Skeletal muscle satellite cell (primary cell): ENCODE results near the gene ANKMY2.

Source experiments
- H3K27me3 ChIP-seq: 2 replicates; pipeline ENCODE4 v1.7.0; 2013; ENCODE audit warnings: low read length; ENCODE audit not compliant: control insufficient read depth, insufficient read depth
- H3K36me3 ChIP-seq: 2 replicates; pipeline ENCODE4 v1.7.0; 2013; ENCODE audit warnings: mild to moderate bottlenecking, control low read depth, low read length; ENCODE audit not compliant: insufficient read depth
- H3K4me1 ChIP-seq: 2 replicates; pipeline ENCODE4 v1.7.0; 2013; ENCODE audit warnings: low read length; ENCODE audit not compliant: control insufficient read depth, insufficient read depth
- H3K4me2 ChIP-seq: 2 replicates; pipeline ENCODE4 v1.7.0; 2013; ENCODE audit warnings: mild to moderate bottlenecking, low read length
- H3K4me3 ChIP-seq: 2 replicates; pipeline ENCODE4 v1.7.0; 2013; ENCODE audit warnings: low read length
- H3K9ac ChIP-seq: 2 replicates; pipeline ENCODE4 v1.7.0; 2013; ENCODE audit warnings: mild to moderate bottlenecking, low read depth, low read length, moderate library complexity
- H3K9me3 ChIP-seq: replicated peaks from 2 replicates; pipeline ENCODE4 v1.7.0; 2013; ENCODE audit warnings: mild to moderate bottlenecking, control low read depth, low read length

ANKMY2 gene

DNA sequence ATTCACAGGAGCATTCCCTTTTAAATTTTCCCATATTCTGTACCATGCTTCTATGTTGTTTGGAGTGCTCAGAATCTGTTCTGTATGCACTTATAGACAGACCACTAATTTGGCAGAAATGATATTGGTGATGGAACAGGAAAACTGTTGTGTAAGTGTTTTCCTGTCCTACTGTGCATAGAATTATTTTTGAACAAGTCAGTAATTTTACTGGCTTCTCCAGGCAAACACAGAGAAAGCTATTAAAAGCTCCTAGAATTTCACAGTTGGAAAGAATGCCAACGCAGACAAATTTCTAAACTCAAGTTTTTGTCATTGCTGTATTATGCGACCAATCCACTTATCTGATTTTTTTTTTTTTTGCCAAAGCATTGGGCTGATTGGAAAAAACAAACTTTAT, 55.7 kb downstream of the ANKMY2 start:
- H3K4me3 ChIP-seq: no peak overlapping the region
- peaks cover 7% of the 10 kb centered on the region for H3K4me1 ChIP-seq
- H3K27me3 ChIP-seq: no peaks in the 10 kb centered on the region
- no peaks in the 10 kb centered on the region for H3K9me3 ChIP-seq
- H3K4me2 ChIP-seq: no peak overlapping the region
- no peaks in the 10 kb centered on the region for H3K36me3 ChIP-seq
- no peak overlapping the region for H3K9ac ChIP-seq

DNA sequence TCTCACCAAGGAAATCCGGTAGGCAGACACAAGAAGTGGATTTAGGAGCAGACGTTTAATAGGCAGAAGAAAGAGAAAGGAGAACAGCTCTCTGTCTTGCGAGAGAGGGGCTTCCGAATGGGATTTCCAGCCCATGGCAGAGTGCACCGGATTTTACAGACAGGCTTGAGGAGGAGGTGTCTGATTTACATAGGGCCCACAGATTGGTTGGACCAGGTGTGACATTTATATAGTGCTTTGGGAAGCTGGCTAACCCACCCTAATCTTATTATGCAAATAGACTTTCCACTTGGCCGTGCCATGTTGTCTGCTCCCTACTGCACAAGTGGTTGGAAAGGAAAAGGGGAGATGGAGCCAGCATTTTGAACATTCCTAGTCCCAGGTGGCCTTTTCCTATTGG, 57.8 kb downstream of the ANKMY2 start:
- no peaks in the 10 kb centered on the region for H3K36me3 ChIP-seq
- H3K4me1 ChIP-seq: no peaks in the 10 kb centered on the region
- no peaks in the 10 kb centered on the region for H3K27me3 ChIP-seq
- H3K9ac ChIP-seq: no peak overlapping the region
- no peak overlapping the region for H3K4me3 ChIP-seq
- H3K9me3 ChIP-seq: no peaks in the 10 kb centered on the region
- peak overlapping the region; percentile 35 for H3K4me2 ChIP-seq

DNA sequence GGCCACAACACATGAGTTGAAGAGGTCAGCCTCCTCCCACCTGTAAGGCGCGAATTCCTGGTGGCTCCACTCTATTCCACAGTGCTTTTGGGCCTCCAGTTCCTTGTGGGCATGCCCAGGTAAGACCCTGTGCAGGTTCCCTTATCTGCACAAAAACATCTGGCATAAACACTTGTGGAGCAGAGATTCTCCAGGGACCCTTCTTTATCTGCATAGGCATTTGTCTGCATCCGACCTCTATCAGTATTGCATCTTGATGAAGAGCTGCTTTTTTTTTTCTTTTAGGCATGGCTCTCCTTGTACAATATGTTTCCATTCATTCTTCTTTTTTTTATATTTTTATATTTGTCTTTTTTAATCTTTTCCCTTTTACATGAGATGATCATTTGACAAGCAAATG, 58.4 kb downstream of the ANKMY2 start:
- H3K27me3 ChIP-seq: no peaks in the 10 kb centered on the region
- no peak overlapping the region for H3K9ac ChIP-seq
- H3K4me3 ChIP-seq: no peak overlapping the region
- H3K9me3 ChIP-seq: no peaks in the 10 kb centered on the region
- no peaks in the 10 kb centered on the region for H3K36me3 ChIP-seq
- H3K4me2 ChIP-seq: no peak overlapping the region
- H3K4me1 ChIP-seq: no peaks in the 10 kb centered on the region

DNA sequence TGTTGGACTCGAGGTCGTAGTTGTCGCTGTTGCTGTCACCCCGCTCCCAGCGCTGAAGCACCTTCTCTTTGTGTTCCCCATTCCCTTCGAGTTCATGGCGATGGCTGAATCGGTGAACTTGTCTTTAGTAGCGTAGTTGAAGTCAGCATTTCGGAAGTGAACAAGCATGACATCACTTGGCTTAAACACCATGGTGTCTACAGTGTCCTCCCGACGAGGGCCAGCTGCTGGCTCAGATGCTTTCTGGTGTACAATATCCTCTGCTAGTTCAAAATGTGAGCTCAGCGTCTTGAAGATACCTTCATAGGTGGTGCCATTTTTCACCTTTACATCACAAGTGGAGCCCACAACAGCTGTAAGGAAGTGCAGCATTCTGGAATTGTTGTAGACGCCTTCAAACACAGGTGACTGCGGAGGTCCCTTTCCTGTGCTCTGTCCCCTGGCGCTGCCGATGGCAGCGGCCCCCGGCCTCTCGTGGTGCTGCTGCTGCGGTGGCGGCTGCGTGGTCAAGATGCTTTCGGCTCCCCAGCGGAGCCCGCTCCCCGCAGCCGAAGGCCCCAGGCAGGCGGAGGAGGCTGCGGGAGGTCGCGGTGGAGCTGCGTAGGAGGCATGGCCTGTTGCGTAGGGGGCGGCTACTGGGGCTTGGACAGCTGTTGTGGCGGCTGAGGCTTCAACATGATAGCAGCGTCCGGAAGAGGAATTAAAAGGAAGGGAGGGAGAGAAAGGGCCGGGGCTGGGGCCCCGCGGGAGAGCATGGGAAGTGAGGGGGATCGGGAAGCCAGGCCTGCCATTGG, 59.3 kb downstream of the ANKMY2 start:
- Histone ChIP-seq H3K9me3 (no peaks in the 10 kb centered on the region), H3K4me1 (no peaks in the 10 kb centered on the region), H3K9ac (no peak overlapping the region), H3K4me3 (peak overlapping the region; percentile 11), H3K4me2 (peak overlapping the region; percentile 65), H3K27me3 (no peaks in the 10 kb centered on the region), H3K36me3 (no peaks in the 10 kb centered on the region)

DNA sequence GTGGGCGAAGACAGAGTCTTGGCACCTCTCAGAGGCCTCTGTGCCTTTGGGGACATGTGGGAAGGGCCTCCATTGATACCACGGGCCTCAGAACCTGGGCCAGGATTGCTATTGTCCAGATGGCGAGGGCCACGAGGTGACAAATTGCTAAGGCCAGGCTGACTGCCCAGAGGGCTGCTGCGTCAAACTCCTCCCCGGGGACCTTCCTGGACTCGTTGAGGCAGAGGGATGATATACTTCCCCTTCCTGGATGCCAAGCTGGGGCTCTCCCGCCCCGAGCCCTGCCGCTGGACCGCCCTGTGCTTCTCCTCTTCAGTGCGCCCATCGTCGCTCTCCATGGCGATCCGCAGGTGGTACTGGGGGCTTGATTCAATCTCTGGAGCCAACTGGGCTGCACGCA, 60.0 kb downstream of the ANKMY2 start:
- Histone ChIP-seq H3K4me1 (no peaks in the 10 kb centered on the region), H3K9ac (no peak overlapping the region), H3K4me3 (no peak overlapping the region), H3K9me3 (no peaks in the 10 kb centered on the region), H3K36me3 (no peaks in the 10 kb centered on the region), H3K4me2 (no peak overlapping the region), H3K27me3 (no peaks in the 10 kb centered on the region)

DNA sequence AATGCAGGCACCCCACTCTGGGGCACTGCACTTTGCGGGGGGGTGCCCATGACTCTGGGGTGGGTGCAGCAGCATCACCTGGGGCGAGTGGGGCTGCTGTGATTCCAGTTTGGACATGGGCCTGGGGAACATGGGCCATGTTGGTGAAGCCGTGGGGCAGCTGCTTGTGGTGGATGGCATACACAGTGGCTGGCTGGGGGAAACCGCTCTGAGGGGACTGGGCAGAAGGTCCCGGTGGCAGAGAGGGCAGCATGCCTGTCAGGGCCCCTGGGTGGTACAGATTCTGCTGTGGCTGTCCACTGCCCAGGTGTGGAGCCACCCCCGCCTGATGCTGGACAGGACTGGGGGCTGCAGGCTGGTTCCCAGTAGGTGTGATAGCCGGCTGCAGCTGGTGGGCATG, 61.7 kb downstream of the ANKMY2 start:
- Histone ChIP-seq H3K36me3 (no peaks in the 10 kb centered on the region), H3K4me2 (no peak overlapping the region), H3K9me3 (no peaks in the 10 kb centered on the region), H3K27me3 (no peaks in the 10 kb centered on the region), H3K4me1 (no peaks in the 10 kb centered on the region), H3K4me3 (no peak overlapping the region), H3K9ac (no peak overlapping the region)

DNA sequence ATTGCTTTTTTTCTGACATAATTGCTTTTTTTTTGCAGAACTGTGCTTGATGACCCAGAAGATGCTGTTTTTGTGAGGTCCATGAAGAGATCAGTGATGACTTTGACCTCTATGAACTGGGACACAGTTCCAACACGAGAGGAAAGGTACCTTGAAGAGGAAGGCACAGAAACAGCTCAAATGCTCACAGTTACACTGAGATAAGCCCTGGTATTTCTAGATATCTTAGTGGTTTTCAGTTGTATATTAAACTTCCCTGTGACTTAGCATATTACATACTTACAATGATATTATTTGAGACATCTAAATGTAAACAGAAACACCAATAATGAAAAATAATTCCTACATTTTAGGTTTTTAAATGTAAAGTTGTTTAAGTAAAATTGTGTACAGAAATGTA, 64.3 kb downstream of the ANKMY2 start:
- Histone ChIP-seq H3K36me3 (no peaks in the 10 kb centered on the region), H3K4me2 (no peak overlapping the region), H3K4me1 (no peaks in the 10 kb centered on the region), H3K4me3 (no peak overlapping the region), H3K27me3 (no peaks in the 10 kb centered on the region), H3K9me3 (no peaks in the 10 kb centered on the region), H3K9ac (no peak overlapping the region)

DNA sequence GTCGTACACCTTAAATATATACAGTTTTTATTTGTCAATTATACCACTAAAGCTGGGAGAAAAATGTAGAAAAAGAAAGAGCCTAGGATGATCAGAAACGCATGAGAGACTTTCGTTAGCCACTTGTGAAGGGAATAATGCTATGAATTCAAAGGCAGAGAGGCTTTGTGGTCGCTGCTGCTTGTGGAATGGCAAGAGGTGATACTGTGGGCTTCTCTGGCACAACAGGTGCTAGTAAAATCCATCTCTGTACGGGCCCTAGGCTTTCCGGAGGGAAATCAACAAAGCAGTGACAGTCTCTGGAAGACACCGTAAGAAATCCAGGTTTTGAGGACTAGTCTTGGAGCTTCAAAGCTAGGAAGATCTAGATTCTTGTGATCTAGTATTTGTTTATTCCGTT, 66.3 kb downstream of the ANKMY2 start:
- no peaks in the 10 kb centered on the region for H3K27me3 ChIP-seq
- no peaks in the 10 kb centered on the region for H3K4me1 ChIP-seq
- no peaks in the 10 kb centered on the region for H3K36me3 ChIP-seq
- H3K4me3 ChIP-seq: no peak overlapping the region
- no peak overlapping the region for H3K9ac ChIP-seq
- H3K9me3 ChIP-seq: no peaks in the 10 kb centered on the region
- no peak overlapping the region for H3K4me2 ChIP-seq

DNA sequence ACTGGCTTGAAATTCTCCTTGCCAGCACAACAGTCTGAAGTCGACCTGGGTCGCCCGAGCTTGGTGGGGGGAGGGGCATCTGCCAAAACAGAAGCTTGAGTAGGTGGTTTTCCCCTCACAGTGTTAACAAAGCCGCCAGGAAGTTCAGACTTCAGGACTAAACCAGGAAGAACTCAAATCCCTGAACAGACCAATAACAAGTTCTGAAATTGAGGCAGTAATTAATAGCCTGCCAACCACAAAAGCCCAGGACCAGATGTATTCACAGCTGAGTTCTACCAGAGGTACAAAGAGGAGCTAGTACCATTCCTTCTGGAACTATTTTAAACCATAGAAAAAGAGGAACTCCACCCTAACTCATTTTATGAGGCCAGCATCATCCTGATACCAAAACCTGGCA, 73.6 kb downstream of the ANKMY2 start:
- H3K9ac ChIP-seq: no peak overlapping the region
- no peaks in the 10 kb centered on the region for H3K36me3 ChIP-seq
- H3K4me2 ChIP-seq: no peak overlapping the region
- no peaks in the 10 kb centered on the region for H3K27me3 ChIP-seq
- H3K4me1 ChIP-seq: no peaks in the 10 kb centered on the region
- H3K9me3 ChIP-seq: no peaks in the 10 kb centered on the region
- no peak overlapping the region for H3K4me3 ChIP-seq

DNA sequence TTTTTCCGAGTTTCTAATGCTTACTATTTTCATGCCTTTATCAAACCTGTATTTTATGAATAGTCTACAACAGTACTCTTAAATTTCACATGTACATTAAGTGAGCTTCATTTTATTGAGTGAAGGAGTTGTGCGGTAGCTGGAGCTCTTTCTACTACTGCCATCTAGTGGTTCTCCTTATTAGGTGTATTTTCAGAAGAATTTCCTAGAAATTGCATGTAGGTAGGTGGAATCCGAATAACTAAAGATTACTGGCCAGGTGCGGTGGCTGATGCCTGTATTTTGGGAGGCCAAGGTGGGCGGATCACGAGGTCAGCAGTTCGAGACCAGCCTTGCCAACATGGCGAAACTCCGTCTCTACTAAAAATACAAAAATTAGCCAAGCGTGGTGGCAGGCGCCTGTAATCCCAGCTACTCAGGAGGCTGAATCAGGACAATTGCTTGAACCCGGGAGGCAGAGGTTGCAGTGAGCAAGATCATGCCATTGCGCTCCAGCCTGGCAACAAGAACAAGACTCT, 80.6 kb downstream of the ANKMY2 start:
- Histone ChIP-seq H3K4me1 (no peaks in the 10 kb centered on the region), H3K9ac (no peak overlapping the region), H3K27me3 (no peaks in the 10 kb centered on the region), H3K9me3 (no peaks in the 10 kb centered on the region), H3K36me3 (no peaks in the 10 kb centered on the region), H3K4me2 (no peak overlapping the region), H3K4me3 (no peak overlapping the region)

DNA sequence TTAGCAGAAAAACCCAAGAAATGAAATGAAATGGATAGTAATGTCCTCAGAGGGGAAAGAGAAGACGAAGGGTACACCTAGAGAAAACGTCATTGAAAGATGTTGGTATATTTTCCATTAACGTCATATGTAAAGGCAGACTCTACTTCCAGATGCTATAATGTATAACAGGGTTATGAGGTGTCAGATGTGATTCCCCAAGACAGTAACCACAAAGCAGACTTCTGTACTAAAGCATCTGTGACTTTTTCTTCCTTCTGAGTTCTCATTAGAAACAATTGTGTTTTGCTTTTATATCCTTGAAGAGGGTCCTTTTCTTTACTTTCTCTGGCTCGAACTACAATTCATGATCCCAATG, 81.6 kb downstream of the ANKMY2 start:
- Histone ChIP-seq H3K4me1 (no peaks in the 10 kb centered on the region), H3K4me3 (no peak overlapping the region), H3K27me3 (no peaks in the 10 kb centered on the region), H3K9ac (no peak overlapping the region), H3K4me2 (no peak overlapping the region), H3K9me3 (no peaks in the 10 kb centered on the region), H3K36me3 (no peaks in the 10 kb centered on the region)

DNA sequence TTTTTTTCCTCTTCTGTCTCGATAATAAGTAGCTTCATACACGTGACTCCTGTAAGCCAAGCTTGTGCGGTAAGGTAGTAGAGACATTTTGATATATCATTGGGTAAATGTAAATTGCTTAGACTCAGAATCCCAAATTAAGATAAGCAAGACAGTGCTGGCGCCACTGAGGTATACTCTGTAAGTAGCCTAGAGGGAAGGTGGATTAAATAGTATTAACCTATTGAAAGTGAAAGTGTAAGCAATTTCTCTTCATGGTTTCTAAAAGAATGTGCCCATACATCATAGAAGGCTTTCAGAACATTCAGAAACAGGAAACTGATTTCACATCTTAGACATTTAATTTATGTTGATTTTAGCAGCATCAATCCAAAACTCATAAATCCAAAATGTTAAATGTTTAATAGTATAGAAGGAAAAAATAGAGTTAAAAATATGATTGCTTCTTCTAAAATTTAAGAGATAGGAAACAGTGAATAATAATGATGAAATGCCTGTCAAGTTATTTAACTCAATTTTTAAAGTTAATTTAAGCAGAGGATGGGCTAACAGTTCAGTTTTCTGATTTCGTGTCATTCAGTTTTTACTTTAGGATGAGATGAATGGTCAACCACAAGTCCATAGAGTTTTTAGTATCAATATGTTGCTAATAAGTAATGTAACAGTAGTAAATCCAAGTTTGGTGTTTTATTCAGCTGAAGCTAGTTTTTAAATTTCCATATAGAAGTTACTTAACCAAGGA, 82.1 kb downstream of the ANKMY2 start:
- H3K4me2 ChIP-seq: no peak overlapping the region
- H3K4me1 ChIP-seq: no peaks in the 10 kb centered on the region
- H3K9ac ChIP-seq: no peak overlapping the region
- no peaks in the 10 kb centered on the region for H3K9me3 ChIP-seq
- H3K36me3 ChIP-seq: no peaks in the 10 kb centered on the region
- no peak overlapping the region for H3K4me3 ChIP-seq
- H3K27me3 ChIP-seq: no peaks in the 10 kb centered on the region
